Uterus (tissue), 2 donors: ENCODE measurements around the gene PSMA8.

Experiments used
- POLR2A ChIP-seq, 2 donors: fragments of 450-650 bp; IDR thresholded peaks; one replicate each; pipeline ENCODE4 v1.6.1; 2016; ENCODE audit warnings: antibody characterized with exemption in 2 of 2, mild to moderate bottlenecking in 1 of 2, moderate library complexity in 1 of 2
- TF ChIP-seq, protein P1 (sequence below), 4 experiments: fragments of 200-600 bp in 2 of 4; fragments of 450-650 bp in 2 of 4; sonication (generic) in 2 of 4; IDR thresholded peaks; one replicate each; pipeline ENCODE4 v1.5.1; 2016 to 2019; ENCODE audit warnings: antibody characterized with exemption in 4 of 4, mild to moderate bottlenecking in 2 of 4, moderate library complexity in 1 of 4

DNA sequence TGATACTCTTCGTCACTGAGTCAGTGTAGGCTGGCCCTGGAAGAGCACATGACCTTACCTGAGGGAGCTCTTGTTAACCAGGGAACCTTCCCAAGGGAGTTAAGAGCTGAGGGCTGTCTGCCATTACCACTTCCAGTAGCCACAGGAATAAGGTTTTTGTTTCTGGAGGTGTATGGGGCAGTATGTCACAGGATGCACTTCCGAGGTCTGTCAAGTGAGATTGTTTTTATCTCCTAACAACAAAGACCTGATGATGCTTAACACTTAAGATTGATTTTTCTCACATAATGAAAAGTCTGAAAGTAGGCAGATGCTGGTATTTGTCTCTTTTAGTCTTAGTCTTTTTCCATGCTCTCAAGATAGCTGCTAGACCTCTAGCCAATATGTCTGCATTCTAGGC lies 41.8 kb downstream of the PSMA8 start:
- TF ChIP-seq, protein P1, sequence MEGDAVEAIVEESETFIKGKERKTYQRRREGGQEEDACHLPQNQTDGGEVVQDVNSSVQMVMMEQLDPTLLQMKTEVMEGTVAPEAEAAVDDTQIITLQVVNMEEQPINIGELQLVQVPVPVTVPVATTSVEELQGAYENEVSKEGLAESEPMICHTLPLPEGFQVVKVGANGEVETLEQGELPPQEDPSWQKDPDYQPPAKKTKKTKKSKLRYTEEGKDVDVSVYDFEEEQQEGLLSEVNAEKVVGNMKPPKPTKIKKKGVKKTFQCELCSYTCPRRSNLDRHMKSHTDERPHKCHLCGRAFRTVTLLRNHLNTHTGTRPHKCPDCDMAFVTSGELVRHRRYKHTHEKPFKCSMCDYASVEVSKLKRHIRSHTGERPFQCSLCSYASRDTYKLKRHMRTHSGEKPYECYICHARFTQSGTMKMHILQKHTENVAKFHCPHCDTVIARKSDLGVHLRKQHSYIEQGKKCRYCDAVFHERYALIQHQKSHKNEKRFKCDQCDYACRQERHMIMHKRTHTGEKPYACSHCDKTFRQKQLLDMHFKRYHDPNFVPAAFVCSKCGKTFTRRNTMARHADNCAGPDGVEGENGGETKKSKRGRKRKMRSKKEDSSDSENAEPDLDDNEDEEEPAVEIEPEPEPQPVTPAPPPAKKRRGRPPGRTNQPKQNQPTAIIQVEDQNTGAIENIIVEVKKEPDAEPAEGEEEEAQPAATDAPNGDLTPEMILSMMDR (IDR thresholded peaks at IDR 0.05) = no peak
- TF ChIP-seq POLR2A (IDR thresholded peaks at IDR 0.05) = no peak
